Lung (tissue), 12 donors: ENCODE data around the gene FAM13A. TPM values are rescaled to one million over a fixed set of nuclear protein-coding genes. Genes with fewer than 3 reads are reported as not detected.

Source experiments
- ATAC-seq: fragments of 200-7000 bp; cut with Tn5 transposase; one replicate; pipeline ENCODE4 v1.9.1; 2020; ENCODE audit warnings: moderate number of reproducible peaks; ENCODE audit not compliant: insufficient read depth, low FRiP score
- DNase-seq, 3 donors: peaks; one replicate each; pipeline ENCODE4 v3.0.0-alpha.2; 2013 to 2017
- H3K27ac ChIP-seq, 2 donors: one replicate each; pipeline ENCODE4 v1.5.1; 2013; ENCODE audit warnings: mild to moderate bottlenecking in 2 of 2, moderate library complexity in 2 of 2, control low read depth in 1 of 2, inconsistent platforms in 1 of 2, low read depth in 1 of 2, low read length in 1 of 2
- H3K27me3 ChIP-seq, 3 donors: one replicate each; pipeline ENCODE4 v1.5.1; 2013; ENCODE audit warnings: low read length in 2 of 3; ENCODE audit not compliant: control insufficient read depth in 3 of 3, insufficient read depth in 3 of 3
- H3K36me3 ChIP-seq, 4 donors: one replicate each; pipeline ENCODE4 v1.5.1; 2013; ENCODE audit warnings: low read length in 4 of 4, mild to moderate bottlenecking in 1 of 4, moderate library complexity in 1 of 4; ENCODE audit not compliant: control insufficient read depth in 4 of 4, insufficient read depth in 4 of 4
- H3K4me1 ChIP-seq, 5 donors: one replicate each; pipeline ENCODE4 v1.5.1; 2013; ENCODE audit warnings: low read length in 5 of 5, mild to moderate bottlenecking in 2 of 5, moderate library complexity in 1 of 5; ENCODE audit not compliant: control insufficient read depth in 5 of 5, insufficient read depth in 5 of 5
- H3K4me3 ChIP-seq: one replicate; pipeline ENCODE4 v1.5.1; 2013; ENCODE audit warnings: mild to moderate bottlenecking, control low read depth, moderate library complexity
- H3K9ac ChIP-seq, 2 donors: one replicate each; pipeline ENCODE4 v1.5.1; 2013; ENCODE audit warnings: low read length in 2 of 2, control low read depth in 1 of 2; ENCODE audit not compliant: insufficient read depth in 1 of 2
- H3K9me3 ChIP-seq, 4 donors: one replicate each; pipeline ENCODE4 v1.5.1; 2013; ENCODE audit warnings: low read length in 3 of 4, mild to moderate bottlenecking in 1 of 4, moderate library complexity in 1 of 4; ENCODE audit not compliant: control insufficient read depth in 4 of 4, insufficient read depth in 3 of 4
- CTCF ChIP-seq: IDR thresholded peaks from 2 replicates; pipeline ENCODE4 v1.5.1; 2012; ENCODE audit warnings: mild to moderate bottlenecking; ENCODE audit errors: control extremely low read depth, extremely low read depth
- WGBS, 2 donors: extraction: QIAGEN DNeasy Blood & Tissue Kit; methylation state at CpG; one replicate each; pipeline ENCODE4 v1.1.7; 2013; 5-methylcytosine and 5-hydroxymethylcytosine counted together
- polyA plus RNA-seq, 2 donors: library from polyadenylated mRNA; stranded (reverse); fragments of 200-250 nt; gene quantifications; one replicate each; pipeline ENCODE4 v1.2.1, GENCODE V29; 2013
- total RNA-seq, 2 donors: library from RNA; depleted of rRNA in 1 of 2; stranded (reverse); fragments of >200 nt in 1 of 2; gene quantifications; one replicate each; pipeline ENCODE4 v1.2.1, GENCODE V29; 2014 to 2021
- donor health status: control.
- donor health status: control.
- donor health status: Bipolar disorder and iron deficiency.
- donor health status: healthy.
- donor health status: DM: yes; HTN: yes; CAD: no.

The FAM13A gene
- total and polyA plus RNA-seq, 4 donors = 9.2 to 122 (median 29.3) TPM

GRCh38 chr4:88952081-88952480, 104.9 kb downstream of the FAM13A start:
- no peak for TF ChIP-seq CTCF
- no peak for ATAC-seq
- H3K9me3 ChIP-seq = no peaks in the 10 kb centered on the region

GRCh38 chr4:88949605-88950004, 107.4 kb downstream of the FAM13A start:
- TF ChIP-seq CTCF = no peak
- Histone ChIP-seq H3K27me3 (no peaks in the 10 kb centered on the region), H3K9ac (no peak overlapping the region), H3K36me3 (no peaks in the 10 kb centered on the region), H3K9me3 (no peaks in the 10 kb centered on the region), H3K4me1 (no peaks in the 10 kb centered on the region), H3K4me3 (no peak overlapping the region), H3K27ac (no peak overlapping the region)
- WGBS, 2 donors = 47 to 69% methylated on average over 2 of the region's 2 CpGs
- ATAC-seq (no peak), DNase-seq (peak in 1 of 3 donors; percentile 25)

More at GRCh38 chr4:88952081-88952480, 104.9 kb downstream of the FAM13A start:
- no peak for DNase-seq
- no peak overlapping the region for H3K27ac ChIP-seq
- no peaks in the 10 kb centered on the region for H3K27me3 ChIP-seq
- 76 to 84% methylated on average over 3 of the region's 3 CpGs for WGBS, 2 donors
- H3K9ac ChIP-seq = no peak overlapping the region
- no peaks in the 10 kb centered on the region for H3K4me1 ChIP-seq
- H3K4me3 ChIP-seq = no peak overlapping the region
- H3K36me3 ChIP-seq = no peaks in the 10 kb centered on the region

GRCh38 chr4:88940506-88940905, 116.5 kb downstream of the FAM13A start:
- DNase-seq (no peak), ATAC-seq (no peak)
- no peak overlapping the region for H3K4me3 ChIP-seq
- TF ChIP-seq CTCF = no peak
- H3K9me3 ChIP-seq = no peaks in the 10 kb centered on the region
- H3K27me3 ChIP-seq = no peaks in the 10 kb centered on the region
- H3K9ac ChIP-seq = no peak overlapping the region
- peaks cover 0 to 2% (median 0%) of the 10 kb centered on the region in 5 donors for H3K4me1 ChIP-seq
- WGBS, 2 donors = 84 to 95% methylated on average over 2 of the region's 2 CpGs
- H3K36me3 ChIP-seq = peaks cover 0 to 3% (median 1%) of the 10 kb centered on the region in 4 donors
- no peak overlapping the region for H3K27ac ChIP-seq

- no peaks in the 10 kb centered on the region for H3K9me3 ChIP-seq
- no peak overlapping the region for H3K9ac ChIP-seq
- no peaks in the 10 kb centered on the region for H3K27me3 ChIP-seq
- WGBS, 2 donors = 84 to 87% methylated on average over 3 of the region's 3 CpGs
- no peak overlapping the region for H3K27ac ChIP-seq
- DNase-seq = peak in 2 of 3 donors; percentile 24 to 43
- no peak for ATAC-seq
- H3K4me1 ChIP-seq = peaks cover 0 to 2% (median 0%) of the 10 kb centered on the region in 5 donors
- no peak for TF ChIP-seq CTCF
- H3K4me3 ChIP-seq = no peak overlapping the region
- H3K36me3 ChIP-seq = peaks cover 0 to 3% (median 1%) of the 10 kb centered on the region in 4 donors
Observed at GRCh38 chr4:88939697-88940096, 117.3 kb downstream of the FAM13A start.
